Activated naive CD4-positive, alpha-beta T cell treated with anti-CD3 and anti-CD28 coated beads, Interleukin-2, amount 50 U/mL, for 24 hours (primary cell): Measurements from ENCODE around the gene GRK7.
A peak's percentile ranks its signal among the peaks of the same experiment; 100 is the strongest.

Experiments used
- H3K27ac Mint-ChIP-seq: one replicate; pipeline ENCODE4 v1.8.0; 2021; ENCODE audit warnings: mild to moderate bottlenecking, mixed read lengths
- H3K27me3 Mint-ChIP-seq: one replicate; pipeline ENCODE4 v1.8.0; 2021; ENCODE audit warnings: mixed read lengths
- H3K36me3 Mint-ChIP-seq: one replicate; pipeline ENCODE4 v1.8.0; 2021; ENCODE audit warnings: mixed read lengths
- H3K4me1 Mint-ChIP-seq: one replicate; pipeline ENCODE4 v1.8.0; 2021; ENCODE audit warnings: mixed read lengths
- H3K4me3 Mint-ChIP-seq: one replicate; pipeline ENCODE4 v1.8.0; 2021; ENCODE audit warnings: mild to moderate bottlenecking, mixed read lengths
- H3K9me3 Mint-ChIP-seq: one replicate; pipeline ENCODE4 v1.8.0; 2021; ENCODE audit warnings: mixed read lengths

The GRK7 gene

DNA sequence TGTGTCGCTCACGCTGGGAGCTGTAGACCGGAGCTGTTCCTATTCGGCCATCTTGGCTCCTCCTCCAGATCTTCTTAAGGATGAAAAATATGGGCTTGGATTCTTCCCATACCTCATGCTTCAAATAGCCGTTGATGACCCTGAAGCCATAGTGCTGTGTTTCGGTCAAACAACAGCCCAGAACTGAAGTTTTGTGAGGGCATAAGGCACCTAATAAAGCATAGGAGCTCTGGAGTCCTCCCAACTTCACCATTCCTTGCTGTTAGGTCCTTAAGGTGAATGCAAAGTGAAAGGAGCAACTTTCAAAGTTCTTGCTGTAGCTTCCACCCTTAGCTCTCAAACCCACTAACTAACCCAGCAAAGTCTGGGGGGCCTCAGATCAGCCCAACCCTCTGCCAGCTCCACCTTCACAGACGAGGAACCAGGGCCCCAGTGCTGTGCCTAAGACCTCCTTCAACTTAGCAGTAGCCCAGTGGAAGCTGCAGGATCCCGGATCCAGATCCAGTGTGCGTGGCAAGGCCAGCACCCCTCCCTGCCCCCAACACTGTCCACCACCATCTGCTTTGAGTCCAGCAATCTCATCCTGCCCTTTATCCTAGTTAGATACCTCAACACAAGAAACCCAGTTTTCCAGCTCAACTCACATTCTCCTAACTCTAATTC, at the start of gene GRK7:
Gene GRK7 (plus strand): TSS at position 321 of the 663 bp plus-strand sequence. CDS start 14,877 bp downstream, outside the sequence.
- Mint-ChIP-seq H3K4me3 (no peak within 1 kb of the TSS), H3K9me3 (no peaks in the 10 kb centered on the region), H3K27me3 (no peaks in the 10 kb centered on the region), H3K27ac (no peak within 1 kb of the TSS), H3K36me3 (peaks cover 3% of the 10 kb centered on the region), H3K4me1 (no peaks in the 10 kb centered on the region)

DNA sequence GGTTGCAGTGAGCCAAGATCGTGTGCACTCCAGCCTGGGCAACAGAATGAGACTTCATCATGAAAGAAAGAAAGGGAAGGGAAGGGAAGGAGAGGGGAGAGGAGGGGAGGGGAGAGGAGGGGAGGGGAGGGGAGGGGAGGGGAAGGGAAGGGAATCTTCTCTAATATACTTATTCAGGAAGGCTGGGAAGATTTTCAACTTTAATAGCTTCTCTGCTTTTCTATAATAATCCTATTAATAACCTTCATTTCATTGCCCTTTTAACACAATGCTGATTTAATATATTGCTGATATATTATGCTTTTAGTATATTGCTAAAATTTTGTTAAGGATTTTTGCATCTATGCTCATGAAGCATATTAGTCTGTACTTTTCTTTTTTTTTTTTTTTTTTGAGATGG, 48.5 kb upstream of the GRK7 start:
- Mint-ChIP-seq H3K27ac (no peak overlapping the region), H3K4me3 (no peak overlapping the region), H3K9me3 (no peaks in the 10 kb centered on the region), H3K36me3 (no peaks in the 10 kb centered on the region), H3K27me3 (no peaks in the 10 kb centered on the region), H3K4me1 (no peaks in the 10 kb centered on the region)

DNA sequence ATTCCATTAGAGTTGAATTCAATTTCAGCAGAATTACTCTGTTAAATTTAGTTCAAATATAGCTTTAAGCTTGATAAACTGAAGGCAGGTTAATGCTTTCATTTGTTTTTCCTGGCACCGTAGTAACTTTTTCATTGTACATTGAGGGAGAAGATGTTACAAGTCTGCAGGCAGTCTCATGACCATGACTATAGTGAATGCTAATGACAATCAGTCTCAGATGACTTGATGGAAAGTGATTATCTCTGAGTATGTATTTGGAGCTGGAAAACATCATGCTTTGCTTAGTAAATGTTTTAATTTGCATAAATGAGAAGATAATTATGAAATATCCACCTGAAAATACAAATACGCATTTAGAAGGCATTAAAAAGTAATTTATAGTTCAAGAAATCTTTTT, 41.1 kb upstream of the GRK7 start:
- Mint-ChIP-seq H3K36me3 (no peaks in the 10 kb centered on the region), H3K9me3 (no peaks in the 10 kb centered on the region), H3K27ac (no peak overlapping the region), H3K4me3 (no peak overlapping the region), H3K27me3 (no peaks in the 10 kb centered on the region), H3K4me1 (no peaks in the 10 kb centered on the region)

GRCh38 chr3:141722648-141723047, 40.6 kb upstream of the GRK7 start:
- no peaks in the 10 kb centered on the region for H3K9me3 Mint-ChIP-seq
- no peaks in the 10 kb centered on the region for H3K27me3 Mint-ChIP-seq
- H3K36me3 Mint-ChIP-seq, result no peaks in the 10 kb centered on the region
- H3K27ac Mint-ChIP-seq, result no peak overlapping the region
- no peaks in the 10 kb centered on the region for H3K4me1 Mint-ChIP-seq
- no peak overlapping the region for H3K4me3 Mint-ChIP-seq

DNA sequence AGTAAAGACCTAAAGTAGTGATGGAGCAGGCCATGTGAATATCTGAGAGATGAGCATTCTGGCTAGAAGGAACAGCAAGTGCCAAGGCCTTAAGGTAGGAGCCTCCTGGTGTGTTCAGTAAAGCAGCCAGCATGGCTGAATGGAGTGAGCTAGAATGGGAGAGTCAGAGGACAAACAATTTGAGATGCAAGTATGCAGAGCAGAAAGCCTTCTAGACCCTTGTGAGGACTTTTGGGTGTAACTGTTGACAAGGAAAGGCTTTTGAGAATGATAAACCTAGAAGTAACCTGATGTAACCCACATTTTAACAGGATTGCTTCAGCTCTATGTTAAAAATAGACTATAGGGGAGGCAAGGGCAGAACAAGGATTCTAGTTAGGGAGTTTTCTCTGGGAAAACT, 40.0 kb upstream of the GRK7 start:
- no peaks in the 10 kb centered on the region for H3K27me3 Mint-ChIP-seq
- no peak overlapping the region for H3K4me3 Mint-ChIP-seq
- H3K4me1 Mint-ChIP-seq, result no peaks in the 10 kb centered on the region
- H3K9me3 Mint-ChIP-seq, result no peaks in the 10 kb centered on the region
- H3K27ac Mint-ChIP-seq, result no peak overlapping the region
- no peaks in the 10 kb centered on the region for H3K36me3 Mint-ChIP-seq

- Mint-ChIP-seq H3K27ac (no peak overlapping the region), H3K4me3 (no peak overlapping the region), H3K27me3 (no peaks in the 10 kb centered on the region)
Measured at GRCh38 chr3:141724186-141724585, 39.0 kb upstream of the GRK7 start.

DNA sequence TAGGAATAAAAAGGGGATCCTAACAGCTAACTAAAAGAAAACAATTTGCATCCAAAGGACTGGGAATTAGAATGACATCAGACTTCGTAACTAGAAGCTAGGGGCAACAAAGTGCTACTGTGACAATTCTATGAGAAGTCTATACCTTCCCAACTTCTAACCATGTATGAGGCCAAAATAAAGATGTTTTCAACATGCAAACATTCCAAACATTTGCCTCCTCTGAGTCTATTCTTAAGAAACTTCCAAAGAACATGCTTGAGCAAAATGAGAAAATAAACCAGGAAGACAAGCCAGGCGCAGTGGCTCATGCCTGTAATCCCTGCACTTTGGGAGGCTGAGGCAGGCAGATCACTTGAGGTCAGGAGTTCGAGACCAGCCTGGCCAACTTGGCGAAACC, 38.2 kb upstream of the GRK7 start:
- Mint-ChIP-seq H3K4me3 (no peak overlapping the region), H3K27ac (no peak overlapping the region), H3K27me3 (no peaks in the 10 kb centered on the region), H3K4me1 (no peaks in the 10 kb centered on the region), H3K36me3 (no peaks in the 10 kb centered on the region), H3K9me3 (no peaks in the 10 kb centered on the region)

More at GRCh38 chr3:141724186-141724585, 39.0 kb upstream of the GRK7 start:
- Mint-ChIP-seq H3K4me1 (no peaks in the 10 kb centered on the region), H3K36me3 (no peaks in the 10 kb centered on the region), H3K9me3 (no peaks in the 10 kb centered on the region)

DNA sequence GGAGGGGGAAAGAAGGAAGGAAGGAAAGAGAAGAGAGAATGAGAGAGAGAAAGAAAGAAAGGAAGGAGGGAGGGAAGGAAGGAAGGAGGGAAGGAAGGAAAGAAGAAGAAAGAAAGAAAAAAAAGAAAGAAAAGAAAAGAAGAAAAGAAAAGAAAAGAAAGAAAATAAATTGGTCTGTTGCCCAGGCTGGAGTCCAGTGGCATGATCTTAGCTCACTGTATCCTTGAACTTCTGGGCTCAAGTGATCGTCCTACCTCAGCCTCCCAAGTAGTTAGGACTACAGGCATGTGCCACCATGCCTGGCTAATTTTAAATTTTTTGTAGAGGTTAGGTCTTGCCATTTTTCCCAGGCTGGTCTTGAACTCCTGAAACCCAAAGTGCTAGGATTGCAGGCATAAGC, 36.7 kb upstream of the GRK7 start:
- H3K9me3 Mint-ChIP-seq, result no peaks in the 10 kb centered on the region
- H3K36me3 Mint-ChIP-seq, result no peaks in the 10 kb centered on the region
- H3K27me3 Mint-ChIP-seq, result no peaks in the 10 kb centered on the region
- no peak overlapping the region for H3K4me3 Mint-ChIP-seq
- H3K4me1 Mint-ChIP-seq, result no peaks in the 10 kb centered on the region
- H3K27ac Mint-ChIP-seq, result no peak overlapping the region

DNA sequence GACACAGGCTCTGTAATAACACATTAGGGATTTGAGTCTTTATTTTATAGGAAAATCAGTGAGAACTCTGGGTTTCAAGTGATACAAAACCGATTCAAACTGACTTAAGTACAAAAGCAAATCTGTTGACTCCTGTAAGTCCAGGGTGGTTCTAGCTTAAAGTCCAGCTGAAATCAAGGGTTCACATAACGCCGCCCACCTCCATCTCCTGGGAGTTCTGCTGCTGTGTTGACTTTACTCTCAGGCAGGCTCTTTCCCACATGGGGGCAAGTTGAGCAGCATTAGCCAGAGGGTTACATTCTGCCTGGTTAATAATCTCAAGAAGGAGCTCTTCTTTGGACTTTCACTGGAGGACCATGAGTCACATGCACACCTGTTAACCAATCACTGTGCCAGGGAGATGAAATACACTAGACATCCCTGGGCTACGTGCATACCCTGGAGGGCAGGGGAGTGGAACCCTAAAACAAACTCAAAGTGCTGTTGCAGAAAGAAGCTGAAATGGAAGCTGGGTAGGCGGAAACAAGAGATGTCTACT, 34.8 kb upstream of the GRK7 start:
- Mint-ChIP-seq H3K27ac (no peak overlapping the region), H3K4me3 (no peak overlapping the region), H3K9me3 (no peaks in the 10 kb centered on the region), H3K27me3 (no peaks in the 10 kb centered on the region), H3K36me3 (no peaks in the 10 kb centered on the region), H3K4me1 (no peaks in the 10 kb centered on the region)

- Mint-ChIP-seq H3K36me3 (no peaks in the 10 kb centered on the region), H3K4me3 (no peak overlapping the region), H3K27ac (no peak overlapping the region), H3K9me3 (no peaks in the 10 kb centered on the region), H3K27me3 (no peaks in the 10 kb centered on the region), H3K4me1 (no peaks in the 10 kb centered on the region)
Measured at GRCh38 chr3:141729240-141729639, 34.0 kb upstream of the GRK7 start.

DNA sequence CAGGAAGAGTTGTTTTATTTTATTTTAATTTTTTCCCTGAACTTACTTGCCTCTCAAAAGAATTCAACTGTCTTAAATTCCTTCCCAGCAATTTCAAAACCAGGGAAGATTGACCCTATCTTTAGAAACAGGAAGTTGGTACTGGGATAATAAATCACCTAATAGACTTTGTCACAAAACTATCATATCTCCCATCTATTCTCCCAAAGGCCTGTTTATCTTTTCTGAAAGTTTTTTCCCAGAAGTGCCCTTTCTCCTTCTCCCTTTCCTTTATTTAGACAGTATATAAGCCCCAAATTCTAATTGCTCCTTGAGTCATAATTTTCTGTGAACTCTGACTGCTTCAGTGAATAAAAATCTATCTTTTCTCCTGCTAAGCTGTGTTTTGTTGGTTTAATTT, 28.0 kb upstream of the GRK7 start:
- H3K36me3 Mint-ChIP-seq, result no peaks in the 10 kb centered on the region

DNA sequence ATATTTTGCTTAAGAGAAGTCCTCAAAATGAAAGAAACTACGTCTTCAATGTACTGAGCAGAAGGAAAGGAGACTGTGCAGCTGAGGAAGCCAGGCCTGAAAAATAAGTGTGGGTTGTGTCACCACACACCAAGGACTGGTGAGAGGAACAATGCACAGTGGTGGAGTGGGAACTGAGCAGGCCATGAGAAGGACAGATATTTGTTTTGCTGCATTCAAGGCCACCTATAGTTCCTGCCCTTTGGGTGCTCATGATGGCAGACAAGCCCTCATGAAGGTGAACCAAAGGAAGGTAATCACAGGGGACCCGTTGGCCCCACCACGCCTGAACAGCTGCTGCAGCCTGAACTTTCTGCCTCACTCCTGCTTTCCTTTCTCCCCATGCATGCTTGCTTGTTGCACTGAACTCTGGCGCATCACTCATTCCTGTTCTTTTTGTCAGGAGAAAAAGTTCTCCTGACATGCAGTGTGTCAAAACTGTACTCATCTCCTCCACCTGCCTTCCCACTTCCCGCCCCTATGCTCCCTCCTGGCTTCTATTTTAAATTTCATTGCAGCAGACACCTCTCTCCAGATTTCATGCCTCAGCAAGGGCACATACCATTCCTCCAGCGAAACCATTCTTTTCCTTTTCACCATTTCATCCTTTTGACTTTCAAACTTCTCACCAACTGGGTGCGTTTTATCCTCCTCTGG, 27.3 kb upstream of the GRK7 start:
- Mint-ChIP-seq H3K36me3 (no peaks in the 10 kb centered on the region), H3K27ac (no peak overlapping the region), H3K4me1 (peaks cover 18% of the 10 kb centered on the region), H3K4me3 (no peak overlapping the region), H3K27me3 (no peaks in the 10 kb centered on the region), H3K9me3 (no peaks in the 10 kb centered on the region)

More for the DNA sequence above, 28.0 kb upstream of the GRK7 start:
- H3K27me3 Mint-ChIP-seq, result no peaks in the 10 kb centered on the region
- H3K9me3 Mint-ChIP-seq, result no peaks in the 10 kb centered on the region
- no peak overlapping the region for H3K27ac Mint-ChIP-seq
- H3K4me1 Mint-ChIP-seq, result peaks cover 10% of the 10 kb centered on the region
- no peak overlapping the region for H3K4me3 Mint-ChIP-seq

- Mint-ChIP-seq H3K4me3 (no peak overlapping the region), H3K27me3 (no peaks in the 10 kb centered on the region), H3K9me3 (no peaks in the 10 kb centered on the region), H3K4me1 (peaks cover 24% of the 10 kb centered on the region), H3K36me3 (peaks cover 1% of the 10 kb centered on the region), H3K27ac (no peak overlapping the region)
Measured at GRCh38 chr3:141737093-141737492, 26.1 kb upstream of the GRK7 start.

DNA sequence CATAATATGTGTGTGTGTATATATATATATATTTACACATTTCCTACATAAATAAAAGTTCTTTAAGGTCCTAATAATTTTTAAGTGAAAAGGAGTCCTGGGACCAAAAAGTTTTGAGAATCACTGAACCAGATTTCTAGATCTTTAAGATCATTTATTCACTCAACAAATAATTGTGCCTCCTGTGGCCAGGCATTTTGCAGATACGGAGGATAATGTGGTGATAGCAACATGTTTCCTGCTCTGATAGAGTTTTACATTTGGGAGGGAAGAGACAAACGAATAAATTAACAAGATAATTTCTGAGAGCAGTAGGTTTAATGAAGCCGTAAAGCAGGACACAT, 25.6 kb upstream of the GRK7 start:
- H3K27me3 Mint-ChIP-seq, result no peaks in the 10 kb centered on the region
- H3K27ac Mint-ChIP-seq, result peak overlapping the region; percentile 83
- H3K4me3 Mint-ChIP-seq, result peak overlapping the region; percentile 99
- peaks cover 4% of the 10 kb centered on the region for H3K36me3 Mint-ChIP-seq
- peaks cover 27% of the 10 kb centered on the region for H3K4me1 Mint-ChIP-seq
- no peaks in the 10 kb centered on the region for H3K9me3 Mint-ChIP-seq

DNA sequence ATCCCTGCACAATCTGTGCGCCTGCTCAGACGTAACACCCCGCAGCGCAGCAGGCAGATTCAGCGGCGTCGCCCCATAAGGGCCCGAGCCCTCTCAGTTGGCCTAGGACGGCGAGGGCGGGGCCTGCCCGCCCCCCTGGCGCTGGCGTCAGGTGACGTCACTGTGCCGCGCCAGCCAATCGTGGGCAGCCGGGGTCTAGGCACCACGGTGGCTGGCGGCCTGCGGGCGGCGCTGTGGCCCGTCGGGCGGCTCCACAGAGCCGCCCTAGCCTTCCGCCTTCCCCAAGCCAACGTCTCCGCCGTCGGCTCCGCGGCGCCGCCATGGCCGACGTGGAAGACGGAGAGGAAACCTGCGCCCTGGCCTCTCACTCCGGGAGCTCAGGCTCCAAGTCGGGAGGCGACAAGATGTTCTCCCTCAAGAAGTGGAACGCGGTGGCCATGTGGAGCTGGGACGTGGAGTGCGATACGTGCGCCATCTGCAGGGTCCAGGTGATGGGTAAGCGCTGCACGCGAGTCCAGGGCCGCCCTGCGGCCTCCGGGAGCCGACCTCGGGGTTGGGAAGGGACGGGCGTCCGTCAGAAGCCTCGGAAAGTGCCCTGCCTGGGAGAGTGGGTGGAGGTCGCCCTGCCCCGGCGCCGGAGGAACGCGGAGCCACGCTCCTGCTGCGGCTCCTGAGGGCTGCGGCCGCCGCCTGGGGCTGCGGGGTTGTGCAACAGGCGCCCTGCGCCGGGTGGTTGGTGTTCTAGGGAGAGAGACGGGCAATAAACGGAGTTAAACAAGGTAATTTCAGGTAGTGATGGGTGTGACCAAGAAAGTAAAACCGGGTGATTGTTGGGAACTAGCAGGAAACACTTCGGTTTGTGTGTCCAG, 25.0 kb upstream of the GRK7 start, which contains the start of gene RNF7:
Gene RNF7 (plus strand): TSS at position 277 of the 869 bp plus-strand sequence. CDS start 44 bp downstream, at position 321.
- H3K9me3 Mint-ChIP-seq, result no peaks in the 10 kb centered on the region
- H3K27me3 Mint-ChIP-seq, result no peaks in the 10 kb centered on the region
- H3K36me3 Mint-ChIP-seq, result peaks cover 4% of the 10 kb centered on the region
- peaks cover 33% of the 10 kb centered on the region for H3K4me1 Mint-ChIP-seq
- H3K27ac Mint-ChIP-seq, result peak within 1 kb of the TSS; percentile 99
- H3K4me3 Mint-ChIP-seq, result peak within 1 kb of the TSS; percentile 99
